ENCODE data around the gene FYN.

DNA sequence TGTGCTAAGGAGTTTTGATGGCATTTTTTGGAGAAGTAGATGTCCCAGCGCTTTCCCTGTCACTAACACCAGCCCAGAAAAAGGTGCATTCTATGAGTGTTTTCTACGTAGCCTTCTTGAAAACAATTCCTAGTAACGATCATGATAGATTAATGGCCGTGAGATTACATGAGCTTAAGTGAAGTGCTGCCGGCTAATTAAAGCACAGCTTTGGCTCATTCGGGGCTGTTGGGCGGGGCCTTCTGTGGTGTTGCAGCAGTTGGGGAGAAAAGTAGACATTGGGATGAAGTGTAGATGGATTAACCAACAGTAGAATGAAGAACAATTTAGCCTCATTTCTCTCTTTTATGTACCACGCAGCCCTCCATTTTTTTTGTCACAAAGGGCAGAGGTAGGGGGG is 246.8 kb downstream of the FYN start:
- TF ChIP-seq, protein P1, sequence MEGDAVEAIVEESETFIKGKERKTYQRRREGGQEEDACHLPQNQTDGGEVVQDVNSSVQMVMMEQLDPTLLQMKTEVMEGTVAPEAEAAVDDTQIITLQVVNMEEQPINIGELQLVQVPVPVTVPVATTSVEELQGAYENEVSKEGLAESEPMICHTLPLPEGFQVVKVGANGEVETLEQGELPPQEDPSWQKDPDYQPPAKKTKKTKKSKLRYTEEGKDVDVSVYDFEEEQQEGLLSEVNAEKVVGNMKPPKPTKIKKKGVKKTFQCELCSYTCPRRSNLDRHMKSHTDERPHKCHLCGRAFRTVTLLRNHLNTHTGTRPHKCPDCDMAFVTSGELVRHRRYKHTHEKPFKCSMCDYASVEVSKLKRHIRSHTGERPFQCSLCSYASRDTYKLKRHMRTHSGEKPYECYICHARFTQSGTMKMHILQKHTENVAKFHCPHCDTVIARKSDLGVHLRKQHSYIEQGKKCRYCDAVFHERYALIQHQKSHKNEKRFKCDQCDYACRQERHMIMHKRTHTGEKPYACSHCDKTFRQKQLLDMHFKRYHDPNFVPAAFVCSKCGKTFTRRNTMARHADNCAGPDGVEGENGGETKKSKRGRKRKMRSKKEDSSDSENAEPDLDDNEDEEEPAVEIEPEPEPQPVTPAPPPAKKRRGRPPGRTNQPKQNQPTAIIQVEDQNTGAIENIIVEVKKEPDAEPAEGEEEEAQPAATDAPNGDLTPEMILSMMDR (IDR thresholded peaks at IDR 0.05): no peak
- no peak for TF ChIP-seq POLR2A (IDR thresholded peaks at IDR 0.05)
